ENCODE data around the gene EXOSC7.

DNA sequence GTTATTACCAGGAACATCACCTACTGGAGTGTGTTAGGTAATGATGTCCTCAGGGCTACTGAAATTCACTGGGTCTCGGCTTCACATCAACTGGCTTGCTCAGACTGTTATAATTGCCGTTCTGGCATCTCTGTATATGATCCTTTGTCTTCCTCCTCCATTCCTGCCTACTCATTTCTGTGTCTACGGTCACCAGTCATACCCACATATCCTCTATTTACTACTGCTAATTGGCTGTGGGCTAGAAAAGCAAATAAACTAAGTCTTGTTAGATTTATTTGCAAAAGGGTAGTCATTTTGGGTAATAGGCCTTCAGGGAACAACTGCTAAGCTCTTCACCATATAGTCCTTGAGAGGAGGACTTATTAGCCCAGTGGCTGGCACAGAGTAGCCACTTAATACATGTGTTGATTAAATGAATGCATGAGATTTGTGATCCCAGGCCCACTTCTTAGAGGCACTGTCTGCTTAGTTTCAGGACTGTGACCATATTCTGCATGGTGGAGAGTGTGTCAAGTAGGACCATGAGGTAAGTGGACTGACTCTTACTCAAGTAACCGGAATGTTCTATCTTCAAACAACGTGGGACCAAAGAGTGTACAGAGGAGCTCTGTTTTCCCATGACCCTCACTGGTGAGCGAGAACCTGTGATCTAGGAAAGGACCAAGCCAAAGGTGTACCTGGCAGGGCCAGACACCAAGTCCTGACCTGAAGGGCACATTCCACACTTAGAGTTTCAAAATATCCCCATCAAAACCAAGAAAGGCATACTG, 13.2 kb upstream of the EXOSC7 start:
- no peak for TF ChIP-seq RARB (CRISPR knock-in tag; IDR thresholded peaks at IDR 0.05)
- TF ChIP-seq ZNF8 (CRISPR knock-in tag; IDR thresholded peaks at IDR 0.05), result no peak
- TF ChIP-seq ZFP3 (CRISPR knock-in tag; IDR thresholded peaks at IDR 0.05), result no peak
- no peak for TF ChIP-seq CREB5 (CRISPR knock-in tag; IDR thresholded peaks at IDR 0.05; ENCODE audit: low read depth)
- no peak for TF ChIP-seq CSDC2 (CRISPR knock-in tag; IDR thresholded peaks at IDR 0.05)
- no peak for TF ChIP-seq TSHZ2 (CRISPR knock-in tag; IDR thresholded peaks at IDR 0.05)
- no peak for TF ChIP-seq ZNF70 (CRISPR knock-in tag; IDR thresholded peaks at IDR 0.05)
- TF ChIP-seq, protein P1, sequence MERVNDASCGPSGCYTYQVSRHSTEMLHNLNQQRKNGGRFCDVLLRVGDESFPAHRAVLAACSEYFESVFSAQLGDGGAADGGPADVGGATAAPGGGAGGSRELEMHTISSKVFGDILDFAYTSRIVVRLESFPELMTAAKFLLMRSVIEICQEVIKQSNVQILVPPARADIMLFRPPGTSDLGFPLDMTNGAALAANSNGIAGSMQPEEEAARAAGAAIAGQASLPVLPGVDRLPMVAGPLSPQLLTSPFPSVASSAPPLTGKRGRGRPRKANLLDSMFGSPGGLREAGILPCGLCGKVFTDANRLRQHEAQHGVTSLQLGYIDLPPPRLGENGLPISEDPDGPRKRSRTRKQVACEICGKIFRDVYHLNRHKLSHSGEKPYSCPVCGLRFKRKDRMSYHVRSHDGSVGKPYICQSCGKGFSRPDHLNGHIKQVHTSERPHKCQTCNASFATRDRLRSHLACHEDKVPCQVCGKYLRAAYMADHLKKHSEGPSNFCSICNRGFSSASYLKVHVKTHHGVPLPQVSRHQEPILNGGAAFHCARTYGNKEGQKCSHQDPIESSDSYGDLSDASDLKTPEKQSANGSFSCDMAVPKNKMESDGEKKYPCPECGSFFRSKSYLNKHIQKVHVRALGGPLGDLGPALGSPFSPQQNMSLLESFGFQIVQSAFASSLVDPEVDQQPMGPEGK (CRISPR knock-in tag; IDR thresholded peaks at IDR 0.05; ENCODE audit: borderline replicate concordance), result no peak
- TF ChIP-seq ARNTL (CRISPR knock-in tag; IDR thresholded peaks at IDR 0.05; ENCODE audit: borderline replicate concordance, low read depth), result no peak
- TF ChIP-seq ZFP30 (CRISPR knock-in tag; IDR thresholded peaks at IDR 0.05), result no peak
- no peak for TF ChIP-seq SNAI2 (CRISPR knock-in tag; IDR thresholded peaks at IDR 0.05)
- TF ChIP-seq PPARA (CRISPR knock-in tag; IDR thresholded peaks at IDR 0.05; ENCODE audit: borderline replicate concordance), result no peak
- no peak for TF ChIP-seq ZNF565 (CRISPR knock-in tag; conservative IDR thresholded peaks at IDR 0.05; ENCODE audit: low read depth)
- no peak for TF ChIP-seq ZC3H10 (CRISPR knock-in tag; IDR thresholded peaks at IDR 0.05)
